Measurements from ENCODE around the gene MTPN.

DNA sequence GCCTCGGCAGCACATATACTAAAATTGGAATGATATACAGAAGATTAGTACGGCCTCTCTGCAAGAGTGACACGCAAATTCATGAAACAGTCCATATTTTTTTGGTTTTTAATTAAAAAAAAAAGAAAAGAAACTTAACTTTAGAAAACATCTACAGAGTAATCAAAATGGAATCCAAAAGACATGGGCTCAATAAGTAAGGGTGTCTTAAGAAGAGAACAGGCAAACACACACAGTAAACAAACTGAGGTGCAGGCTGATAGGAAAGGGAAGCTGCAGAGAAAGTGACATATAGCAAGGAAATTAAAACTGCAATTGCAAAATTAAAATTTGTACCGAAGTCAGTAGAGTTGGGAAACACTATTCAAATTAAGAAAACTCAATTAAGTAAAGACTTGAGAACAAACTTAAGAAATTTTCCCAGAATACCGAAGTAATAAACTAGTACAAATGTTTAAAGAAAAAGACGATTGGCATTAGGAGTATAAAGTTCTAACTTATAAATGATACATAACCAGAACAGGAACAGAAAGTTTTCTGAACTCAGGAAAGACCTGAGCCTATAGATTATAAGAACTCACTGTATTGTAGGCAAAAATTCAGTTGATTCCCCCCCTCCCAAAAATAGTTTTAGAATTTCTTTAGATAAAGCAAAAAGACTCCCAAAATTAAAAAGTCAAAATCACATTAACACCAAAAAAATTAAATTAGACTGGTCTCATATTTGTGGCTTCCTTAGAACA is 16.3 kb downstream of the MTPN start:
- TF ChIP-seq CTCF (IDR thresholded peaks at IDR 0.05; ENCODE audit: low read depth, low read length), result no peak
- no peak for TF ChIP-seq EZH2phosphoT487 (IDR thresholded peaks at IDR 0.05; ENCODE audit: low read depth)

Measured in OCI-LY3 (cell line).